ENCODE measurements around the gene IMP3. TPM values are rescaled to one million over a fixed set of nuclear protein-coding genes. Genes with fewer than 3 reads are reported as not detected.
A peak's percentile ranks its signal among the peaks of the same experiment; 100 is the strongest.

IMP3 gene
- polyA plus RNA-seq, 4 donors = 52.1 to 61.0 (median 55.2) TPM

- DNase-seq (ENCODE audit: low read depth in 4 of 4, low spot score in 3 of 4) = peak; percentile 85 to 93 (median 91)
These were observed 14.3 kb downstream of the IMP3 start, which contains the start of gene SNUPN for GRCh38 chr15:75625542-75626347. TSS of gene SNUPN (minus strand) at chr15:75625725. CDS start at chr15:75621051, 4,674 bp downstream.

DNA sequence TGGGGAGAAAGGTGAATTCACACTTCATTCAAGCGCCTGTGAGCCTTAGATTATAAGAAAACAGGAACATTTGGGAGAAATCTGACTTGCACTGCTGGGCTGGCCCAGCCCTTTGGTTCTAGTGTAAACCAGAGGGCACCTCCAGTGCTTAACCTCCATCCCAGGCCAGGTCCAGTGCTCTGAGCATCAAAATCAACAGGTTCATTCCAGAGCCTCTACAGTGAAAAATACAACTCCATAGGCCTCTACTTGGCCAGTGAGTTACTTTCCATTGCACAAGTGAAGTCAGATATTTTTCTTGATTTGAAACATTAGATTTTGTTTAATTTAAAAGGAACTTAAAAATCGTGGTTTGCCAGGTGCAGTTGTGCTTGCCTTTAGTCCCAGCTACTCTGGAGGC is 17.5 kb downstream of the IMP3 start:
- DNase-seq (ENCODE audit: low read depth in 4 of 4, low spot score in 3 of 4) = no peak

DNA sequence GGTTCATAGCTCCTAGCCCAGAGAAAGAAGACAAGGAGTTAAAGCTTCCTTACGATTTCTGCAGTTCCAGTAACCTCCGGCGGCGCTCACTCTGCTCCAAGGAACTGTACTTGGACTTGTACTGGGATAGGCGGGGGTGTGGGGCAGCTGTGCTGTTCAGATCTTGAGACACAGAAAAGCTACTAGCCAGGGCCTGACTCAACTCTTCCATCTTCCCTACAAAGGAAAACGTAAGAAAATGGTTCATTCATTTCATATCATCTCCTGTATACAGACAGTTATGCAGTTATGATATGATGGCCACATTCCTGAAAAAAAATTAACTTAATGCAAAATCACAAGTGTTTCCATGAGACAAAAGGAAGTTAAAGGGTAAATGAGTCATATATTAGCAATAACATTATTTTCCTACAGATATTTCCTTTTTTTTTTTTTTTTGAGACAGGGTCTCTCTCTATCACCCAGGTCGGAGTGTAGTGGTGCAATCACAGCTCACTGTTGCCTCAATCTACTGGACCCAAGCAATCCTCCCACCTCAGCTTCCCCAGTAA is 19.1 kb downstream of the IMP3 start:
- no peak for DNase-seq (ENCODE audit: low read depth in 4 of 4, low spot score in 3 of 4)

- DNase-seq (ENCODE audit: low read depth in 4 of 4, low spot score in 3 of 4) = no peak
These were observed 19.8 kb downstream of the IMP3 start for GRCh38 chr15:75620058-75620820.

DNA sequence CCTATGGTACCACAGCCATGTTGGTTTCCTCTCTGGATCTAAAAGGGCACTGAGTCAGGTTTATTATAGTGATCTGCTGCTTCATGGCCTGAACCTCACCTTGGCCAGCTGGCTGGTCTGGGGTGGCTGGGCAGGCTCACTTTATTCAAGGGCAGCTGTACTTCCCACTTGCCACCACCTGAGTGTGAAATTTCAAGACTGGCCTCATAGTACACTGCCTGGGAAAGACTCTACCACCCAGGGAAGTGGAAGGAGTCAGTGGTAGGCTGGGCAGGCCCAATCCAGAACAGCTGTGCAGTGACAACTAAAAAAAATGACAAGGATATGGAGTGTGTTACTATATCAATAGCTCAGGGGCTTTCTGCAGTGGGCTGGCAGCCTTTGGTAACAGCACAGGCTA is 23.3 kb downstream of the IMP3 start:
- no peak for DNase-seq (ENCODE audit: low read depth in 4 of 4, low spot score in 3 of 4)

- no peak for DNase-seq (ENCODE audit: low read depth in 4 of 4, low spot score in 3 of 4)
These were observed 33.0 kb downstream of the IMP3 start for GRCh38 chr15:75606711-75607699.

DNA sequence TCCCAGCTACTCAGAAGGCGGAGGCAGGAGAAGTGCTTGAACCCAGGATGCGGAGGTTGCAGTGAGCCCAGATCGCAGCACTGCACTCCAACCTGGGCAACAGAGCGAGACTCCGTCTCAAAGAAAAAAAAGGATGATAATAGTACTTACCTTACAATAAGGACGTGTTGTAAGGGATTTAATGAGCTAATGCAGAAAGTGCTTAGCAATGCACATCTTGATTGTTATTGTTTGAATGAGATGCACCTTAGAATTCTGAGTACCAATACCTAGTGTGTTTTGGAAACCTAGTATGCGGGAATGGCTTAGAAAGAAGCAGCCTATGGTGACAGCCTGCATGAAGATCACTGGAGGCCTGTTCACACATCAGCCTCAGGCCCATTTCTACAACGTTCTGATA is 34.0 kb downstream of the IMP3 start:
- DNase-seq (ENCODE audit: low read depth in 4 of 4, low spot score in 3 of 4) = no peak

DNA sequence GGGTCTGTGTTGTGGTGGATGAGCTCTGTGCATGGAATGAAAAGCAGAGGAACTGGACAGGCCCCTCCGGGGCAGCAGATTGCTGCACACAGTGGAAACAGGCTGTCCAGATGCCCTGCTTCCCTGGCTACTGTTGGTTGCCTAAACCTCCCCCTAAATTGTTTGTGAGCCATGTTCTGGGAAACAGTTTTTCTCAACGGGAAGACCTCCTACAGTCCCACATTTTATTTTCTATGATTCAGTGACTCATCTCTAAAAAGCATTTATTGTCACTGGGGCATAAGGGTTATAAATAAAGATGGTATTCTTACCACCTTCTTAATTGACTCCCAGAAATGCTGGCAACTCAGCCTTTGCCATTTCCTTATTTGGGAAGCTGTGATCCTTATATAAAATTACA is 40.6 kb downstream of the IMP3 start:
- DNase-seq (ENCODE audit: low read depth in 4 of 4, low spot score in 3 of 4) = no peak

- DNase-seq (ENCODE audit: low read depth in 4 of 4, low spot score in 3 of 4) = no peak
These were observed 41.7 kb downstream of the IMP3 start for GRCh38 chr15:75598361-75598760.

DNA sequence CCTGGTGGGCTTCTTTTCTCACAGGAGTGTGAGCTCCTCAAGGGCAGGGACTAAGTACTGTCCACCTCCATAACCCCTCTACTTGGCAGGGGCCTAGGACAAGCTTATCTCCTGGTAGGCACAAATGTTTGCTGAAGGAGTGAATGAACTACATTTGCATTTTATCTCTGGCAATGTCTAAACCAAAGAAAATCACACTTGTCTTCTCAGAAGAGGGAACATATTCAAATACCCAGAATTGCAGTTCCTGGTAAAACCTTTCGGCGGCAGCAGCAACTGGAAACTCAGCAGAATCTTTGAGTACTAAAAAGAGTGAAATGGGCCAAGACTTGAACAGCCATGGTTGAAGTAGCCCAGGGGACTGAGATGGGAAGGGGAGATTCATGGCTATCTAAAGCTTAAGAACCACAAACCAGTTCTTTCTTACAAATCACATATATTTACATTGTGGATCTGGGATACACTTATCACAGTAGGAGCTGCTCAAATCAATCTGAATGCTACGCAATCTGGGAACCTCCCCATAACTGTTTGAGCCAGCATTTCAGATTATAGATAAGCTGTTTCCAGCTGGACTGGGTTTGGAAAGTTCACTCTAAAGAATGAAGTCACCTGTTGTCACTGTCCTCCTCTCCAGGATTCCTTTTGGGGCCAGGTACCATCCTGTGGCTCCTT is 42.2 kb downstream of the IMP3 start:
- no peak for DNase-seq (ENCODE audit: low read depth in 4 of 4, low spot score in 3 of 4)

DNA sequence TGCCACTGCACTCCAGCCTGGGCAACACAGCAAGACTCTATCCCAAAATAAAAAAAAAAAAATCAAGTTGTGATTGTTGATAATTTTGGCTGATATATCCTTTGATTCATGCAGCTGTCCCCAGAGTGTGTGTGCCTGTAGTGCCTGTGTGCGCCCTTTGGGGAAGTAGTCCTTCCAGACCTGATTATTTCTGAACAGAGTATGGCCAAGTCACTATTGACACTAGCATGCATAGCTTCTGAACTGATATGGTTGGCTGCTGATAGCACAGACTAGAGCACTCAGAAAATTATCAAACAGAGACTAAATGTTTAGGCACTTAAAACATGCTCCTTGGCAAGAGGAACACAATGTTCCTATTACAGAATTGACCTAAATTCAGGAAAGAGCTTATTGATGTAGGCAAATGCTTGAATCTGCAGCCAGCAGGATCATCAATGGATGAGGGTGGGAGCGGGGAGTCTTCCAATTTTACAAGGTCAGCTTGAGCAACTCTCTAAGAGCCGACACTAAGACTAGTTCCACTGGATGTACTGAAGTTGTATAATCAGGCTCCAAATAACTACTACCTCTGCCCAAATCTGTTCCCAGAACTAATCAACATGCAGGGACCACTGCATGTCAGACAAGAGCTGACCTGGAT is 43.2 kb downstream of the IMP3 start:
- no peak for DNase-seq (ENCODE audit: low read depth in 4 of 4, low spot score in 3 of 4)

DNA sequence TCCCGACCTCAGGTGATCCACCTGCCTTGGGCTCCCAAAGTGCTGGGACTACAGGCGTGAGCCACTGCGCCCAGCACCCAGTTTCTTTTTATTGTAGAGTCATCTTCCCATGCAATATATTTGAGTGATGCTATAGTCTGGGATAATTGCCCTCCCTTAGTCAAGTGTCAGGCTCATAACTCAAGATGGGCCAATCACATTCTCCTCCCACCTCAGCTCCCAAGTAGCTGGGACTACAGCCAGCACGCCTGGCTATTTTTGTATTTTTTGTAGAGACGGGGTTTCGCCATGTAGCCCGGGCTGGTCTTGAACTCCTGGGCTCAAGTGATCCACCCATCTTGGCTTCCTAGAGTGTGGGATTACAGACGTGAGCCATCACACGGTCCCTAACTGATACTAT is 45.7 kb downstream of the IMP3 start:
- DNase-seq (ENCODE audit: low read depth in 4 of 4, low spot score in 3 of 4) = no peak

GRCh38 chr15:75591655-75592364 is 48.2 kb downstream of the IMP3 start:
- DNase-seq (ENCODE audit: low read depth in 4 of 4, low spot score in 3 of 4) = no peak

GRCh38 chr15:75590239-75590638 is 49.8 kb downstream of the IMP3 start:
- no peak for DNase-seq (ENCODE audit: low read depth in 4 of 4, low spot score in 3 of 4)

Other genes with a start within 250 kb of the IMP3 start
- gene SIN3A, start 188.5 kb downstream of the IMP3 start, polyA plus RNA-seq (ENCODE audit: insufficient read length in 4 of 4) = 10 to 100 TPM; 51.7 to 62.2 (median 60.4) TPM
- 10 to 100 TPM; 43.5 to 47.8 (median 47.1) TPM for gene PTPN9, start 60.9 kb downstream of the IMP3 start, polyA plus RNA-seq (ENCODE audit: insufficient read length in 4 of 4)
- gene SNUPN, start 14.5 kb downstream of the IMP3 start, polyA plus RNA-seq (ENCODE audit: insufficient read length in 4 of 4) = 10 to 100 TPM; 28.4 to 31.0 (median 30.0) TPM
- 10 to 100 TPM; 19.3 to 22.3 (median 20.7) TPM for gene SNX33, start 7.7 kb upstream of the IMP3 start, polyA plus RNA-seq (ENCODE audit: insufficient read length in 4 of 4)
- 10 to 100 TPM in 1 of 4 donors, 1 to 10 TPM in 3; 7.7 to 11.7 (median 8.2) TPM for gene CSPG4, start 72.6 kb upstream of the IMP3 start, polyA plus RNA-seq (ENCODE audit: insufficient read length in 4 of 4)
- gene UBE2Q2, start 203.2 kb upstream of the IMP3 start, polyA plus RNA-seq (ENCODE audit: insufficient read length in 4 of 4) = 10 to 100 TPM; 44.1 to 61.2 (median 58.4) TPM